Activated gamma-delta T cell (primary cell): ENCODE data around the gene WDR77.

ENCODE experiments used
- DNase-seq: peaks from one replicate; lab custom pipeline; 2025; lab: John Stamatoyannopoulos, UW

WDR77 gene

DNA sequence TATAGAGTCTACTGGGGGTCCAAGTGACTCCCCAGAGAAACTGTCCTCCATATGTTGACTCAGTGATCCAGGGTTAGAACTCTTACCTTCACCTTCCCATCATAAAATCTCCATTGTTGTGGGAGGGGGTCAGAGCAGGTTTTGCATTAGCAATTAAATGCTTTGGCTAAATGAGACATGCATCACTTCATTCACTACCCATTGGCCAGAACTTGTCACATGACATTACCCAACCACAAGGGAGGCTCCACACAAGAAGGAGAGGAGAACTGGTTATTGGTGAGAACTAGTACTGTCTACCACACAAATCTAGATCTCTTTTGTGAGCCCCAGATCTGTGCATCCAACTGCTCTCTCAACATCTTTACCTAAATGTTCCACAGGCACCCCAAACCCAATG is 20.5 kb upstream of the WDR77 start:
- DNase-seq, result no peak

DNA sequence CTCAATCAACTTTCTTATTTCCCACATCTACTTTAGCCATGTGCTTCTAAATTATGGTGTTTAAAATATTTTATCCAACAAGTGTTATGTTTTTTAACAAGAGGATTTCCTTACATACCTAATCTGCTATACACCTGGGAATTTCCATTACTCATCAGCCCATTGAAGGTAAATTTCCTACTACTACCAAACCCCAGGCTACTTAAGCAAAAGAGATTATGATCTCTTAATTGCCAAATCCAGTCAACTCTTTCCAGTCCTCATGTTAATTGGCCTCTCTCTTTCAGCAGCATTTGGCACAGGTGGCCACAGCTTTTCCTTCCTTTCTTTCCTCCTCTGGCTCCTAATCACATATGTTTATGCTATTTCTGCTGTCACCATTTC is 19.7 kb upstream of the WDR77 start:
- DNase-seq, result no peak

DNA sequence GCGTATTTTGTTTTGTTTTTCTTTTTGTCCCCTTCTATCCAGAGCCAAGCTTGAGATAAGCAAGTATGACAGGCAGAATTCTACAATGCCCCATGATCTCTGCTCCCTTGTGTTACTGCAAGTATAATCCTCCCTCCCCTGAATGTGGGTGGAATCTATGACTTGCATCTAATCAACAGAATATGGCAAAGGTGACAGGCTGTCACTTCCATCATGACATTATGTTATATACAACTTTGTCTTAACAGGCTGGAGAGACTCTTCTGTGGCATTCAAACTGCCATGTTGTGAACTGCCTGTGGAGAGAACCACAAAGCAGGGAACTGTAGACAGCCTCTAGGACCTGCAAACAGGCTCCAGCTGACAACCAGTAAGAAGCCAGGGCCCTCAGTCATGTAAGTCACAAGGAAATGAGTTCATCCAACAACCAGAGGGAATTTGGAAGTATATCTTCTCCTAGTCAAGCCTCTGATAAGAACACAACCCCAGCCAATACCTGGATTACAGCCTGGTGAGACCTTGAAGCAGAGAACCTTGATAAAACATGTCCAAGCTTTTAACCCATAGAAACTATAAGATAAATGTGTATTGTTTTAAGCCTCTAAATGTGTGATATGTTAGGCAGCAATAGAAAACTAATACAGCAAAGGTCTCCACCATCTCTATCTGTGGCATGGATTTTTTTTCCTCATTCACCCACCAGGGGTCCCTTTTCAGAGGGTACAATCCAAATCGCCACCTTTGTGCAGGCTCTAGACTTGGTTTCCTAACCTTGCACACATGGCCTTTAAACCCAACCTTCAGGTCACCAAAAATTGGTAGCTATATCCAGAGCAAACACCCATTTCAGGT is 19.0 kb upstream of the WDR77 start:
- DNase-seq, result no peak

DNA sequence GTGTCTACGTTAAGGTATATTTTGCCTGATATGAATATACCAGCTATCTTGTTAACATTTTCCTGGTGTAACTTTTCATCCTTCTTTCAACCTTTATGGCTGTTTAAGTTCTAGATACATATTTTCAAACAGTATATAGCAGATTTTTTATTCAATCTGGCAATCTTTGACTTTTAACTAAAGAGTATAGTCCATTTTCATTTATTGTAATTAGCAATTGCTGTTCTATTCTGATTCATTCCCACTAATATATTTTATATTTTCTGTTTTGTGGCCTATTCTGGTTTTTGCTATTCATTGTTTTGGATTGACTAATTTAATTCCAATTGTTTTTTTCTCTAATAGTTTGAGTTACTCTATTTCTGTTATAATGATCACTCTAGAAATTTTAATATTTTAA is 17.4 kb upstream of the WDR77 start:
- no peak for DNase-seq

DNA sequence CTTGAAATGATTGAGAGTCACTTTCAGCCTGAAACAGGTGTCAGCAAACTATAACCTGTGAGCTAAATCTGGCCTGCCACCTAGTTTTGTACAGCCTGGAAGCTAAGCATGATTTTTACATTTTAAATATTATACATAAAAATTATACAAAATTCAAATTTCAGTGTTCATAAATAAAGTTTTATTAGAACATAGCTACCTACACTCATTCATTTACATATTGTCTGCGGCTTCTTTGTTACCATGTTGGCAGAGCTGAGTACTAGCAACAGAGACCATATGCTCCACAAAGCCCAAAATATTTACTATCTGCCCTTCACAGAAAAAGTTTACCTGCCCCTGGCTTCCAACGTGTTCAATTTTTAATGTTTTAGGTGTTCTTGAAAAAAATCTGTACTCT is 16.7 kb upstream of the WDR77 start:
- DNase-seq, result no peak

DNA sequence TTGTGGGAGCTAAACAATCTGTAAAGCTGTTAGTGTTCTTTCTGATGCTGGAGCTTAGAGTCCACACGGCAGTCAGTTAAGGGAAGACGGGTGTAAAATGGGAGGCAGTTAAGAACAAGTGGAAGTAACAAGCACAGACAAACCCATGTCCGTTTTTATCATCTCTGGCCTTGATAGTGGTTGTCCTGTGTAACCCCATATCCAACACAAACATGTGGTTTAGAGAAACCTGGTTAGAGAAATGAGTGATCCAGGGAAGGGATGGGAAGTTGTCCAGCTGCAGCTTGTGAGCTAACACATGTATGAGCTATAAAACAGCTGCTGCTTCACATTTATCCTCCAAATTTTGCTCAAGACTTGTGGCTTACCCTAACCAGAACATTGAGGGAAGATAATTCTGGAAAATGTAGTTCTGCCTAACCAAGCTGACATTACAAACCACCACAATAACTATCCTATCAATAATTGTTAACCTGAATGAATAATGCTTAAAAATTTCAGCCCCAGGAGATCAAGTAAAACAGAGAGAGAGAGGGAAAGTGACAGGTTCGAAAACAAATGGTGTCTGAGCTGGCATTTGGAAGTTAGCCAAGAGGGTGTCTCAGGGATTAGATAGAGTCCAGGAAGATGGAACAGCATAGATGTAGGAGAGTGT is 14.1 kb upstream of the WDR77 start:
- no peak for DNase-seq

DNA sequence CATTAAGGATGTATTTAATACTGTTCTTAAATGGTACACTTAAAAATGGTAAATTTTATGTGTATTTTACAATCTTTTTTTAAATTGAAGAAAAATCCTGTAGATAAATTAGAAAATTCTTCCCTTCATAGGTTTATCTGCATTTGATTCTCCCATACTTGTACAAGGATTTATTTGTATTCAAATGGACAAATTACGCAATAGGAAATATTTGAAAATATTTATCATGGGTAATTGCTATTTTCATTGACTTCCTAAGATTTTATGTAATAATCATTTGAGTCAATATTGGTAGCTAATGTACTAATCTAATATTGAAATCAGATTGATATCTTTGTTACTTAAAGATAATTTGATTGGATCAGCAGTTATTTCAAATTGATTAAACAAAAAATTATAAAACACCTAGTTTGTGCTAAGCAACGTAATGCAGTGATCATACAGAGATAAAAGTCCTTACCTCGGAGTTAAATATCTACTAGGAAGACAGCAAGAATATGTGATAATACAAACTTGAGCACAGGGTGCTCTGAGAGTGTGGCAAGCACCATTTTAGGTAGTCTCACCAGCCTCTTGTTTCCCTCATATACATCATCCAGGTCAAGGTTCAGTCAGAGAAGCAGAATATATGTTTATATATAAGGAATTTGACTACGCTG is 13.4 kb upstream of the WDR77 start:
- no peak for DNase-seq

DNA sequence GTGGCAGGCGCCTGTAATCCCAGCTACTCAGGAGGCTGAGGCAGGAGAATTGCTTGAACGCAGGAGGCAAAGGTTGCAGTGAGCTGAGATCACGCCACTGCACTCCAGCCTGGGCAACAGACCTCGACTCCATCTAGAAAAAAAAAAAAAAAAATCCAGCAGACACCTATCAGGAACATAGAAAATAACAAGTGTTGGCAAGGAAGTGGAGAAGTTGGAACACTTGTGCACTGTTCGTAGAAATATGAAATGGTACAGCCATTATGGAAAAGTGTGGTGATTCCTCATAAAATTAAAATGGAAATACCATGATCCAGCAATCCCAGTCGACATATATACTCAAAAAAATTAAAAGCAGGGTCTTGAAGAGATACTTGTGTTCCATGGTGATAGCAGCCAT is 12.7 kb upstream of the WDR77 start:
- no peak for DNase-seq

DNA sequence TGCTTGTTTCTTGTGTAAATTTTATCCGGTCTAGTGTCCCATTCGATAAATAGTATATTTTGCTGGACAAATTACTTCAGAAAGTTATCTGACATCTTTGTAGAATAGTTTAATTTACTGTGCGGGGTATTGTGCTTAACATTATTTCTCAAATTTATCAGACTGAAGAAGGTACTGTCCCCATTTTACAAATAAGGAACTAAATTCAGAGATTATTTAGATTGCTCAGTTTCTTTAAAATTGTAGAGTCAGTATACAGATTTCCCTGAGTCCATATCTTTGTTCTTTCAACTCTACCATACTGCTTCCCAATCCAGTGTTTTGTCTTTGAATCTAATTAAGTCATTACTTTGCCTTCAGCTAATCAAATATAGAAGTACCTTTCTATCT is 6.6 kb upstream of the WDR77 start:
- DNase-seq, result no peak

DNA sequence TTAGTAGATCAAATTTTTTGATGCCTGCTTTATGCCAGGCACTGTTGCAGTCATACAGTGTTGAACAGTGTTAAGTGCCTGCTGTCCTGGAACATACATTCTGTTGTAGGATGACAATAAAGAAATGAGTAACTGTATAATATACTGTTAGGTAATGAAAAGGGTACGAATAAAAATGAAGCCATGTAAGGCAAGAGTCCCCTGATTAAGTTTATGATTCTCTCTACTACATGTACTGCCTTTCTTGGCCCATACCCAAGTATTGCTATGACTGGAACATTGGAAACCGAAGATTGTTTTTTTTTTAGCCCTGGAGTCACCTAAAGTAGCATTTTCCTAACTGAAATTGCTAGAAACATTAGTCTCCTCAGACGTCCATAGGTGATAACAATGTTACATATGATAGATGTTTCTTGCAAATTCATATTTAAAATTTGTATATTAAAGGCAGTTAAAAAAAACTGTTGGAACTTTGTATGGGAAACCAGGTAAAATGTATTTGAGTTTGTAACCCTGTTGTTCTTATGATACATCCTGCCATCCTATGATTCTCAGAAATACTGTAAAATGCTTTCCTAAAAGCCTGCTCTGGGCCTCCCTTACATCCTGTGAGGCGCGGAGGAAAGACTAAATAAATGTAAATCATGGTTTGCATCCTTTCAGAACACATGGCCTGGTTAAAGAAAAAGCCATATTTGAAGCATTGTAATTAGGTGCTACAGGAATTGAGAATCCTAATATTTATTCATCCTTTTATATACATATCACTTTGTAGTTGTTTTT is 6.0 kb upstream of the WDR77 start:
- DNase-seq, result no peak

DNA sequence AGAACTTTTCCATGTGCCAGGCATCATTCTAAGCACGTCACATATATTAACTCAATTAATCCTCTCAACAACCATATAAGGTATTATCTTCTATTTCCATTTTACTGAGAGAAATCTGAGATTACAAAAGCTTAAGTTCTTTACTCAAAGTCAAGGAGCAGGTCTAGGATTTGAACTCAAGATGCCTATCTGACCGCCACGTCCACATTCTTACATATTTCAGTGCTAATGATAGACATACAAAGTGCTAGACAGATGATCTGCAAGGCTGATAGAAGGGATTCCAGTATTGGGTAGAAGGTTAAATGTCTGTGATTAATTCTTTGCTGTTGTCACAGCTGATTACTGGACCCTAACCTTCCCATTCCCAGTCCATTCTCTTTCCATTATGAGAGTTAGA is 4.7 kb upstream of the WDR77 start:
- DNase-seq, result no peak

DNA sequence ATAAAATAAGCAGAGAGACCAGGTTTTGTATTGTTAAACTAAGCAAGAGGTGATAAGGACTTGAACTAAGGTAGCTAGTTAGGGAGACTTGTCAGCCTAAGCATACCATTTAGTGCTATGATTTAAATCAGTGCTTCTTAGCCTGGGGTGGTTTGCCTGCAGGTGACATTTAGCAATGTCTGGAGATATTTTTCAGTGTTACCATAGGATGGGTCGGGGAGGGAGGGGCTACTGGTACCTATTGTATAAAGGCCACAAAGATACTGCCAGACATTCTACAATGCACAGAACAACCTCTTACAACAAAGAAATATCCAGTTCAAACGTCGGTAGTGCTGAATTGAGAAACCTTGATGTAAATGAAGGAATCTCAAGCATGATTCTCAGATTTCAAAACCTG is 3.5 kb upstream of the WDR77 start:
- no peak for DNase-seq

DNA sequence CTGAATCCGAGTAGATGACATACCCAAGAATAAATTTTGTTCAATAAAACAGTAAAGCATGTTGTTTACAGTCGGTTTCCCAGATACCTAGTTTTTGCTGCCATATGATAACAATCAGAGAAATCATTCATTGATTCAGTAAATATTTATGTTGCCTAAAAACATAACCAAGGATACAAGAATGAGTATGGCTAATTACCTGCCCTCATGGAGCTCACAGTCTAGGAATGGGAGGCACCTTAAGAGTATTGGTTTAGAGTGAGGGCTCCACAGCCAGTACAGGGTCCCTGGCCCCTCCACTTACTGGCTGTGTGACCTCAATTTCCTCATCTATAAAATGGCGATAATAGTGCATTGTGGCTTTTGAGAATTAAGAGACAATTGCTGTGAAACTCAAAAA is 1.1 kb upstream of the WDR77 start:
- no peak for DNase-seq

DNA sequence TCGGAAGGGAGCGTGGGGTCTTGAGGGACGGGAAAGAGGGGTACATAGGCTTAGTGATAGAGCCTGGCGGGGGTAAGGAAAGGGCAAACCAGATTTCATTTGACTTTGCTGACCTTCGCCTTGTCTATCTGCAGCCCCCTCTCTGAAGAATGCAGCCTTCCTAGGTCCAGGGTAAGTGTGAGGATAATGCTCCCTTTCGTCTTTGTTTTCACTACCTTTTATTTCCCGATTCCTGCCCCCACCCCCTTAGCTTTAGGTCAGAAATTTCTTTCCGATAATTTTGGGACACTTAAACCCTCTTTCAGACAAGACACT is 604 bp upstream of the WDR77 start:
- no peak for DNase-seq

DNA sequence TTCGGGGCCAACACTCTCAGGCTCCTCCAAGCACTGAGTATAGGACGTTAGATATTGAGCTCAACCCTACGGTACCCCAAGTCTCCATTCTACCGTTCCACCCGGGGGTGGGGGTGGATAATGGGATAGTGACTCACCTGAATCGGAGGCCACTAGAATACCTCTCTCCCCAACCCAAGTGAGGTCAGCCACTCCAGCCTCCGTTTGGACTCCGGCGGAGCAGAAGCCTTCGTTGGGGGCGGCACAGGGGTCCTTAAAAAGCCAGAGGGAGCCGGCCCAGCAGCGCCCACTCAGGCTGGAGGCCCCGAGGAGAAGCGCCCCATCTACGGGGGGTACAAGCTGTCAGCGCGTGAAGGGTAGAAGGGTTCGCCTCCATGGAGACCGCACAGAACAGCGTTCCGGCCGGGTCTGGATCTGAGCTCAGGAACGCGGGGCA is 556 bp downstream of the WDR77 start:
- no peak for DNase-seq

DNA sequence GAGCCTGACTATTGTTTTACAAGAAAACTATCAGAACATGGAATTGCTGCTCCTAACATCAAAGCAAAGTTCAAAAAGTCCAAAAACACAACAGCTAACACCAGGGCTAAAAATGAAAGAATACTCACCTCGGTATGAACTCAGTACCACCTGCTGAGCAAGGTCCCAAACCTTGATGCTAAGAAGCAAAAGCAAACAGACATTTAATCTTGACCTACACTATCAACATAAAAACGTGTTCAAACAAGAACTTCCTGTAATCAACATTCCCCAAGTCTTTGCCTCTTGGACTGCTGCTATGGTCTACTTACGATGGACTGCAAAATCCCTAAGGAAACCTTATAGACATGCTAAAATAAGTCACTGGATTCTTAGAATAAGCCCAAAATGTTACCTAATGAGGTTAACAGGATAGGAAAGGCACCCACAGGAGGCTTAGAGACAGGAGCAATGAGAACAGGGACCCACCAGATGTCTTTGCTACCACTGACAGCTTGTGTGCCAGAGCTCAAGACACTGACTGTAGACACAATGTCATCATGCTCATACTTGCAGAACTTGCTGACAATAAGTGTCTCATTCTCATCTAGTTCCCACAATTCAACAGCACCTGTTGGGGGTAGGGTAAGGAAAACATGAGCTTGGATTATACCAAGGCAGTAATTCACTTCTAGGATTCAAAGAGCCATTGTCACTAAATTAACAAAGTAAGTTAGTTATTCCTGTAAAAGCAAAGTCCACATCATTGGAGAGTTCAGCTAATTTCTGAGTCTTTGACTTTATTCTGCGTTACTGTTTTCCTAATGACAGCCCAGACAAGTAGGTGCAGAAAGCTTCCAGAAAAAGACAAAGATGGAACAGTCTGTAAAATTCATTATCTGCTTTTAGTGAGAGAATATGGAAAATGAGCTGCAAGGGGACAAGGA is 1.8 kb downstream of the WDR77 start:
- DNase-seq, result no peak

DNA sequence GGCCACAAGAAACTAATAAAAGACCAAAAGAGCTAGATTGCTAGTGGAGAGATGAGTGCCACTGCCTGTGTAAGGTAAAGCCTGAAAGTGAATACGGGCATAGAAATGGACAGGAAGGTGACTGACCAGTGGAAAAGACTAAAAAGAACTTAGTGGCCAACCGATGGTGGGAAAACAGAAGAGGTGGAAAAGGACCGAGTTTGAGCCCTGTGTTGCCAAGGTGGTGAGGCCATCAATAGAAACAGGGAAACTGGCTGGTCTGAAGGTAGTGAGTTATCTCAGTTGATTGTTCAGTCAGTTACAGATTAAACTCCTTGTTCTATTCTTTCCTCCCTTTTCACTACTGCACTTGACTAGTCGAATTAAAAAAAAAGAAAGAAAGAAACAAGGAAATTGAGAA is 2.5 kb downstream of the WDR77 start:
- no peak for DNase-seq

DNA sequence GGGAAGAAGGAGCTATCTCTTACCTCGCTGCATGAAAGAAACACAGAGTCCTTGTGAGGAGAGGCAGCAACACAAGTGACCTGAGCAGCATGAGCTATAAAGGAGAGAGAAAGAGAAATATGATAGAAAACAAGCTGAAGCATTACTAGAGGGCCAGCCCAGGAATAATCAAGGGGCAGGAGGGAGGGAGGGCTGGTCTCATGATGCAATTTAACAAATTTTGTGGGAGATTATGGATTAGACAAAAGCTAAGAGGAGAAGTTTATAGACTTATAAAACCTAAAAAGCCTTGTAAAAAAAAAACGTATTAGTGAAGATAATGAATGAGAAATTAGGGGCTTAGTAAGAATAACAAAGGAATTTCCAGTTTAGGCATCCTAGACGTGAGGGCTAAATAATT is 5.0 kb downstream of the WDR77 start:
- DNase-seq, result no peak

DNA sequence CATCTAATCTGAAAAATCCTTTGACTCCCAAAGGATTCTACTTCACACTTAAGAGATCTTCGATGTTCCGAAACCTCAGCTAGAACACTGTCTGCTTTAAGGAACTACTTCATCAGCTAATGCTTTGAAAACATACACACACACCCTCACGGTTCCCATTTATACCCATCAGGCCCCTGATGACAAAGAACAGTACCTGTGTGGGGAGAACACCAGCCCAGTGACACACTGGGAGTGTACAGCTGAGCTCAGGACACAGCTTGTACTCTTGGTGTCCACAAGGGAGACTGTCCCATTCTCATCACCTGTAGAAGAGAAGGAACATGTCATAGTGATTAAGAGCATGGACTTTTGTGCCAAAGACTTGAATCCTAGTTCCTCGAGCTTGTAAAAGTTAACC is 6.6 kb downstream of the WDR77 start:
- no peak for DNase-seq

DNA sequence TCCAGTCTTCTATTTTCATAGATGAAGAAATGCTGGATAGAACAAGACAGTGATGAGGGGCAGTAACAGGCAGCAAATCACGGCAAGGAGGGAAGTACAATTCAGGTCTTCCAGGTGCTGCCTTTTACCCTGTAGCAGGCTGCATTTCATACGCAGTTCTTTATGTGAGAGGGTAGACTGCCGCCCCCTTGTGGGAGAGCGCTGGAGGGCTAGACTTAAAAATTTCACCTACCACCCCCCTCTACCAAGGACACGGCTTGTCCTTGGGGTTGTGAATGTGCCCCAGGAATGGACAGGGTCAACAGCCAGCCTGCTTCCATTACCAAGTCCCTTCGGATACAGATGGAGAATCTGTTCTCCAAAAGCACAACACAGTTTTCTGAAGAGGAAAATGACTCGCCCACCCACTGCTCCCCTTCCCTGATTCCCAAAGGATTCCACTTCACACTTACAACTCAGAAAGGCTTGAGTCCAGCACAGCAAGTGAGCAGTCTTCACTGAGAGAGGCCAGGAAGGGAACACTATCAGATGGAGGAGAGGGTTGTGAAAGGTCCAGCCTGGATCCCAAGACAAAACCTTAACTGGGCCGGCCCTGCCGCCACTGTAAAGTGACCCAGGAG is 7.4 kb downstream of the WDR77 start:
- DNase-seq, result no peak
